Measurements from ENCODE around the gene FBP2. TPM values are rescaled to one million over a fixed set of nuclear protein-coding genes. Genes with fewer than 3 reads are reported as not detected.
"Not testable (repeated sequence)": the region's sequence is repeated elsewhere in the genome, so short reads cannot be mapped to it uniquely, and the experiment has no call there.

FBP2 gene
- total and polyA plus RNA-seq, 2 experiments from 2014 or later = not detected

DNA sequence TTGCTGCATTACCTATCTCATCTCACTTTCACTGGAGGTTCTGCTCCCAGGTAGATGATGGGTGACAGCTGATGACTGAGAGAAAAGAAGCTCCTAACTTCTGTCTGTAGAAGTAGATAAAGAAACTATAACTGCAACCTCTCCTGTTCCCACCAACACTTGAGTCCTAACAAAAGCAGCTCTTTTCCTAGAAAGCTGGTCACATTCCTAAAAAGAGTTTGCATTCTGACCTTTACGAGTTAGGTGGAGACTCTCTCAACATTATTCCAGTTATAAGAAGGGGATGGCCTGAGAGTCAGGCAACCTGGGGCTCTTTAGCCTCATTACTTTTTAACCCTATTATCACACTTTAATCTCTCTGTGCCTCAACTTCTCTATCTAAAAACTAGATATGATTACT lies 47.7 kb downstream of the FBP2 start (continued):
- TF ChIP-seq, protein P1, sequence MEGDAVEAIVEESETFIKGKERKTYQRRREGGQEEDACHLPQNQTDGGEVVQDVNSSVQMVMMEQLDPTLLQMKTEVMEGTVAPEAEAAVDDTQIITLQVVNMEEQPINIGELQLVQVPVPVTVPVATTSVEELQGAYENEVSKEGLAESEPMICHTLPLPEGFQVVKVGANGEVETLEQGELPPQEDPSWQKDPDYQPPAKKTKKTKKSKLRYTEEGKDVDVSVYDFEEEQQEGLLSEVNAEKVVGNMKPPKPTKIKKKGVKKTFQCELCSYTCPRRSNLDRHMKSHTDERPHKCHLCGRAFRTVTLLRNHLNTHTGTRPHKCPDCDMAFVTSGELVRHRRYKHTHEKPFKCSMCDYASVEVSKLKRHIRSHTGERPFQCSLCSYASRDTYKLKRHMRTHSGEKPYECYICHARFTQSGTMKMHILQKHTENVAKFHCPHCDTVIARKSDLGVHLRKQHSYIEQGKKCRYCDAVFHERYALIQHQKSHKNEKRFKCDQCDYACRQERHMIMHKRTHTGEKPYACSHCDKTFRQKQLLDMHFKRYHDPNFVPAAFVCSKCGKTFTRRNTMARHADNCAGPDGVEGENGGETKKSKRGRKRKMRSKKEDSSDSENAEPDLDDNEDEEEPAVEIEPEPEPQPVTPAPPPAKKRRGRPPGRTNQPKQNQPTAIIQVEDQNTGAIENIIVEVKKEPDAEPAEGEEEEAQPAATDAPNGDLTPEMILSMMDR (conservative IDR thresholded peaks at IDR 0.05; ENCODE audit: low read depth in 2 of 2) = no peak

DNA sequence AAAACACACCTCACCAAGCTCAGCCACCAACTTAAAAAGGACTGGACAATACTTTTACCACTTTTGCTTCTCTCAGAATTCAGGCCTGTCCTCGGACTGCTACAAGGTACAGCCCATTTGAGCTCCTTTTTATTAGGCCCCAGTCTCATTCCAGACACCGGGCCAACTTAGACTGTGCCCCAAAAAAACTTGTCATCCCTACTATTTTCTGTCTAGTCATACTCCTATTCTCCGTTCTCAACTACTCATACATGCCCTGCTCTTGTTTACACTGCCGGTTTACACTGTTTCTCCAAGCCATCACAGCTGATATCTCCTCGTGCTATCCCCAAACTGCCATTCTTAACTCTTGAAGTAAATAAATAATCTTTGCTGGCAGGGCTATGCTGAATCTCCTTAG lies 49.3 kb downstream of the FBP2 start:
- H3K27me3 ChIP-seq (ENCODE audit: insufficient read depth); DNase-seq (ENCODE audit: low spot score); H3K9me3 Mint-ChIP-seq; H3K9me2 ChIP-seq (ENCODE audit: insufficient read depth); H3K27ac Mint-ChIP-seq; H3K4me1 ChIP-seq (ENCODE audit: insufficient read depth); H3K4me1 Mint-ChIP-seq; H2AFZ ChIP-seq; H3K36me3 ChIP-seq (ENCODE audit: insufficient read depth); ATAC-seq; H3K27me3 Mint-ChIP-seq (ENCODE audit: insufficient read depth, low read depth, poor library complexity); H3F3A ChIP-seq (replicated peaks; ENCODE audit: low read depth); H3K4me3 Mint-ChIP-seq; H3K79me2 ChIP-seq (replicated peaks; ENCODE audit: insufficient read depth); H3K4me3 ChIP-seq; H3K27ac ChIP-seq (ENCODE audit: low read depth); H3K4me2 ChIP-seq; H4K20me1 ChIP-seq (replicated peaks; ENCODE audit: insufficient read depth); H3K36me3 Mint-ChIP-seq (ENCODE audit: low read depth): not testable (repeated sequence)

DNA sequence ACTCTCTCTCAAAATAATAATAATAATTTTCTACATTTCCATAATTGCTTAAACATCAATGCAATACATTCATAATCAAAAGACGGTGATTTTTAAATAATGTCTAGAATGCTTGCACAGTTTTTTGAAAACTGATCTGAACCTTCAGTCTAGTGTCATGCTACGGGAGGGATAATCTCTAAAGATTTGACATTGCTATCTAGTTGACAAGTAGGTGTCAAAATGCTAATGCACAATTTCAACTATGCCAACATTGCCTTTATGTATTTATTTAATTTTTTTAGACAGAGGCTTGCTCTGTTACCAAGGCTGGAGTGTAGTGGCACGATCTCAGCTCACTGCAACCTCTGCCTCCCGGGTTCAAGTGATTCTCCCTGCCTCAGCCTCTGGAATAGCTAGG lies 54.7 kb downstream of the FBP2 start:
- no peak for ATAC-seq
- Mint-ChIP-seq H3K36me3 (ENCODE audit: low read depth) (no peaks in the 10 kb centered on the region), H3K27ac (no peak overlapping the region), H3K4me1 (no peaks in the 10 kb centered on the region), H3K4me3 (no peak overlapping the region), H3K27me3 (ENCODE audit: insufficient read depth, low read depth, poor library complexity) (peaks cover 3% of the 10 kb centered on the region), H3K9me3 (no peaks in the 10 kb centered on the region)
- Histone ChIP-seq H3K9me2 (ENCODE audit: insufficient read depth) (no peaks in the 10 kb centered on the region), H4K20me1 (replicated peaks; ENCODE audit: insufficient read depth) (no peaks in the 10 kb centered on the region; the same call in 1 of the 2 replicates), H3K4me3 (no peak overlapping the region), H3K27ac (ENCODE audit: low read depth) (no peak overlapping the region), H3K4me1 (ENCODE audit: insufficient read depth) (no peaks in the 10 kb centered on the region), H3K79me2 (replicated peaks; ENCODE audit: insufficient read depth) (peaks cover 9% of the 10 kb centered on the region; the same call in 1 of the 2 replicates), H3K27me3 (ENCODE audit: insufficient read depth) (no peaks in the 10 kb centered on the region), H3F3A (replicated peaks; ENCODE audit: low read depth) (no peaks in the 10 kb centered on the region), H3K36me3 (ENCODE audit: insufficient read depth) (no peaks in the 10 kb centered on the region), H2AFZ (no peak overlapping the region), H3K4me2 (no peak overlapping the region)
- TF ChIP-seq STAT1 (IDR thresholded peaks at IDR 0.05; ENCODE audit: unreplicated experiment) (no peak), ZNF331 (CRISPR knock-in tag; IDR thresholded peaks at IDR 0.05; ENCODE audit: low read depth) (no peak), CREB1 (CRISPR knock-in tag; IDR thresholded peaks at IDR 0.05; ENCODE audit: low read depth) (no peak)
- TF ChIP-seq, protein P1 (conservative IDR thresholded peaks at IDR 0.05; ENCODE audit: low read depth in 2 of 2) = no peak
- TF ChIP-seq, protein P2, sequence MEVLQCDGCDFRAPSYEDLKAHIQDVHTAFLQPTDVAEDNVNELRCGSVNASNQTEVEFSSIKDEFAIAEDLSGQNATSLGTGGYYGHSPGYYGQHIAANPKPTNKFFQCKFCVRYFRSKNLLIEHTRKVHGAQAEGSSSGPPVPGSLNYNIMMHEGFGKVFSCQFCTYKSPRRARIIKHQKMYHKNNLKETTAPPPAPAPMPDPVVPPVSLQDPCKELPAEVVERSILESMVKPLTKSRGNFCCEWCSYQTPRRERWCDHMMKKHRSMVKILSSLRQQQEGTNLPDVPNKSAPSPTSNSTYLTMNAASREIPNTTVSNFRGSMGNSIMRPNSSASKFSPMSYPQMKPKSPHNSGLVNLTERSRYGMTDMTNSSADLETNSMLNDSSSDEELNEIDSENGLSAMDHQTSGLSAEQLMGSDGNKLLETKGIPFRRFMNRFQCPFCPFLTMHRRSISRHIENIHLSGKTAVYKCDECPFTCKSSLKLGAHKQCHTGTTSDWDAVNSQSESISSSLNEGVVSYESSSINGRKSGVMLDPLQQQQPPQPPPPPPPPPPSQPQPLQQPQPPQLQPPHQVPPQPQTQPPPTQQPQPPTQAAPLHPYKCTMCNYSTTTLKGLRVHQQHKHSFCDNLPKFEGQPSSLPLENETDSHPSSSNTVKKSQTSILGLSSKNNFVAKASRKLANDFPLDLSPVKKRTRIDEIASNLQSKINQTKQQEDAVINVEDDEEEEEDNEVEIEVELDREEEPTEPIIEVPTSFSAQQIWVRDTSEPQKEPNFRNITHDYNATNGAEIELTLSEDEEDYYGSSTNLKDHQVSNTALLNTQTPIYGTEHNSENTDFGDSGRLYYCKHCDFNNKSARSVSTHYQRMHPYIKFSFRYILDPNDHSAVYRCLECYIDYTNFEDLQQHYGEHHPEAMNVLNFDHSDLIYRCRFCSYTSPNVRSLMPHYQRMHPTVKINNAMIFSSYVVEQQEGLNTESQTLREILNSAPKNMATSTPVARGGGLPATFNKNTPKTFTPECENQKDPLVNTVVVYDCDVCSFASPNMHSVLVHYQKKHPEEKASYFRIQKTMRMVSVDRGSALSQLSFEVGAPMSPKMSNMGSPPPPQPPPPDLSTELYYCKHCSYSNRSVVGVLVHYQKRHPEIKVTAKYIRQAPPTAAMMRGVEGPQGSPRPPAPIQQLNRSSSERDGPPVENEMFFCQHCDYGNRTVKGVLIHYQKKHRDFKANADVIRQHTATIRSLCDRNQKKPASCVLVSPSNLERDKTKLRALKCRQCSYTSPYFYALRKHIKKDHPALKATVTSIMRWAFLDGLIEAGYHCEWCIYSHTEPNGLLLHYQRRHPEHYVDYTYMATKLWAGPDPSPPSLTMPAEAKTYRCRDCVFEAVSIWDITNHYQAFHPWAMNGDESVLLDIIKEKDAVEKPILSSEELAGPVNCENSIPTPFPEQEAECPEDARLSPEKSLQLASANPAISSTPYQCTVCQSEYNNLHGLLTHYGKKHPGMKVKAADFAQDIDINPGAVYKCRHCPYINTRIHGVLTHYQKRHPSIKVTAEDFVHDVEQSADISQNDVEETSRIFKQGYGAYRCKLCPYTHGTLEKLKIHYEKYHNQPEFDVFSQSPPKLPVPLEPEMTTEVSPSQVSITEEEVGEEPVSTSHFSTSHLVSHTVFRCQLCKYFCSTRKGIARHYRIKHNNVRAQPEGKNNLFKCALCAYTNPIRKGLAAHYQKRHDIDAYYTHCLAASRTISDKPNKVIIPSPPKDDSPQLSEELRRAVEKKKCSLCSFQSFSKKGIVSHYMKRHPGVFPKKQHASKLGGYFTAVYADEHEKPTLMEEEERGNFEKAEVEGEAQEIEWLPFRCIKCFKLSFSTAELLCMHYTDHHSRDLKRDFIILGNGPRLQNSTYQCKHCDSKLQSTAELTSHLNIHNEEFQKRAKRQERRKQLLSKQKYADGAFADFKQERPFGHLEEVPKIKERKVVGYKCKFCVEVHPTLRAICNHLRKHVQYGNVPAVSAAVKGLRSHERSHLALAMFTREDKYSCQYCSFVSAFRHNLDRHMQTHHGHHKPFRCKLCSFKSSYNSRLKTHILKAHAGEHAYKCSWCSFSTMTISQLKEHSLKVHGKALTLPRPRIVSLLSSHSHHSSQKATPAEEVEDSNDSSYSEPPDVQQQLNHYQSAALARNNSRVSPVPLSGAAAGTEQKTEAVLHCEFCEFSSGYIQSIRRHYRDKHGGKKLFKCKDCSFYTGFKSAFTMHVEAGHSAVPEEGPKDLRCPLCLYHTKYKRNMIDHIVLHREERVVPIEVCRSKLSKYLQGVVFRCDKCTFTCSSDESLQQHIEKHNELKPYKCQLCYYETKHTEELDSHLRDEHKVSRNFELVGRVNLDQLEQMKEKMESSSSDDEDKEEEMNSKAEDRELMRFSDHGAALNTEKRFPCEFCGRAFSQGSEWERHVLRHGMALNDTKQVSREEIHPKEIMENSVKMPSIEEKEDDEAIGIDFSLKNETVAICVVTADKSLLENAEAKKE (CRISPR knock-in tag; IDR thresholded peaks at IDR 0.05) = no peak
- no peak for DNase-seq (ENCODE audit: low spot score)
